Keratinocyte (primary cell): Measurements from ENCODE around the gene SUPT5H. TPM values are rescaled to one million over a fixed set of nuclear protein-coding genes. Genes with fewer than 3 reads are reported as not detected.

ENCODE experiments used
- DNase-seq: peaks from one replicate; pipeline ENCODE4 v3.0.0-alpha.2; 2011; ENCODE audit warnings: low read depth, missing footprints, low spot score
- FAIRE-seq: peaks from 2 replicates; lab custom pipeline; 2011; peaks lifted over from hg19 to GRCh38; lab: Jason Lieb, UNC
- H2AFZ ChIP-seq: 2 replicates; pipeline ENCODE4 v1.6.0; 2012; ENCODE audit warnings: low read length, control low read depth, inconsistent platforms; ENCODE audit not compliant: control insufficient read depth
- H3K27ac ChIP-seq: 2 replicates; pipeline ENCODE4 v1.5.1; 2011; ENCODE audit warnings: low read length; ENCODE audit not compliant: control insufficient read depth, insufficient read depth
- H3K27me3 ChIP-seq: 3 replicates; pipeline ENCODE4 v1.6.0; 2011; ENCODE audit warnings: low read length; ENCODE audit not compliant: control insufficient read depth, insufficient read depth; ENCODE audit errors: extremely low read depth
- H3K36me3 ChIP-seq, 2 experiments: 2 replicates in 1 of 2; 3 replicates in 1 of 2; pipeline ENCODE4 v1.5.1; 2011; ENCODE audit warnings: low read length in 2 of 2, mild to moderate bottlenecking in 1 of 2; ENCODE audit not compliant: control insufficient read depth in 2 of 2, insufficient read depth in 2 of 2; ENCODE audit errors: extremely low read depth in 1 of 2
- H3K4me1 ChIP-seq: 3 replicates; pipeline ENCODE4 v1.5.1; 2011; ENCODE audit warnings: low read length; ENCODE audit not compliant: control insufficient read depth, insufficient read depth; ENCODE audit errors: extremely low read depth
- H3K4me2 ChIP-seq: 3 replicates; pipeline ENCODE4 v1.6.0; 2011; ENCODE audit warnings: low read depth, low read length; ENCODE audit not compliant: control insufficient read depth, insufficient read depth; ENCODE audit errors: extremely low read depth
- H3K4me3 ChIP-seq, 3 experiments: fragments of 200-600 bp in 1 of 3; sonication (generic) in 1 of 3; 2 replicates in 2 of 3; 3 replicates in 1 of 3; pipeline ENCODE4 v1.5.1; 2011 to 2016; ENCODE audit warnings: low read length in 3 of 3, mild to moderate bottlenecking in 3 of 3, control low read depth in 2 of 3, inconsistent platforms in 1 of 3, low read depth in 1 of 3, mixed read lengths in 1 of 3, mixed run types in 1 of 3, moderate library complexity in 1 of 3; ENCODE audit not compliant: control insufficient read depth in 2 of 3, insufficient read depth in 2 of 3; ENCODE audit errors: extremely low read depth in 1 of 3
- H3K79me2 ChIP-seq: 2 replicates; pipeline ENCODE4 v1.6.0; 2012; ENCODE audit warnings: low read length; ENCODE audit not compliant: control insufficient read depth, insufficient read depth
- H3K9ac ChIP-seq: 3 replicates; pipeline ENCODE4 v1.6.0; 2011; ENCODE audit warnings: low read length; ENCODE audit not compliant: control insufficient read depth, insufficient read depth; ENCODE audit errors: extremely low read depth
- H3K9me1 ChIP-seq: 3 replicates; pipeline ENCODE4 v1.6.0; 2011; ENCODE audit warnings: low read length; ENCODE audit not compliant: control insufficient read depth, insufficient read depth; ENCODE audit errors: extremely low read depth
- H3K9me3 ChIP-seq: 2 replicates; pipeline ENCODE4 v1.5.1; 2012; ENCODE audit warnings: low read depth, low read length; ENCODE audit not compliant: control insufficient read depth
- H4K20me1 ChIP-seq: 3 replicates; pipeline ENCODE4 v1.6.0; 2011; ENCODE audit warnings: low read length; ENCODE audit not compliant: control insufficient read depth, insufficient read depth; ENCODE audit errors: extremely low read depth
- CTCF ChIP-seq, 3 experiments: IDR thresholded peaks in 1 of 3; conservative IDR thresholded peaks in 1 of 3; optimal IDR thresholded peaks in 1 of 3; 2 replicates in 2 of 3; 3 replicates in 1 of 3; pipeline versions ENCODE3 to v1.5.1; 2011; ENCODE audit warnings: low read length in 3 of 3, mild to moderate bottlenecking in 3 of 3, moderate library complexity in 2 of 3, control low read depth in 1 of 3, inconsistent platforms in 1 of 3; ENCODE audit not compliant: insufficient read depth in 2 of 3; ENCODE audit errors: extremely low read depth in 1 of 3
- EZH2 ChIP-seq: IDR thresholded peaks from one replicate; pipeline ENCODE4 v1.6.1; 2012; ENCODE audit warnings: inconsistent platforms, mild to moderate bottlenecking, low read length, moderate library complexity
- dilution Hi-C: fragments of 300-500 bp; cut with MboI; formaldehyde crosslinking; loops from one replicate; pipeline ENCODE4 v1.7.0; 2020; ENCODE audit warnings: low sequenced_read_pairs; ENCODE audit not compliant: extremely low pct_ligation_motif_present
- polyA plus RNA-seq, 5 experiments: library from polyadenylated mRNA; depleted of rRNA in 3 of 5; stranded (reverse) in 3 of 5; stranded (forward) in 1 of 5; unstranded in 1 of 5; fragments of >200 nt; gene quantifications; 1 replicate in 1 of 5; 2 replicates in 3 of 5; 3 replicates in 1 of 5; pipeline versions ENCODE4 v1.2.1 to v1.2.3, GENCODE V29; 2011 to 2012; ENCODE audit warnings: missing spikeins in 2 of 5, low read depth in 1 of 5, low replicate concordance in 1 of 5

Gene SUPT5H
- polyA plus RNA-seq, 1 donor (not counting 4 experiments of a cell fraction or from before 2014, with no cell fraction given): 63.2 TPM

GRCh38 chr19:39415111-39416046 lies 30.0 kb upstream of the SUPT5H start:
- peaks cover 5 to 14% of the 10 kb centered on the region in 2 experiments for H3K36me3 ChIP-seq
- dilution Hi-C loops: no loop called here
- H3K4me3 ChIP-seq: no peak overlapping the region
- H3K9ac ChIP-seq: no peak overlapping the region
- DNase-seq (no peak), FAIRE-seq (no peak)
- H4K20me1 ChIP-seq: no peaks in the 10 kb centered on the region
- H3K9me1 ChIP-seq: no peaks in the 10 kb centered on the region
- no peak overlapping the region for H2AFZ ChIP-seq
- no peaks in the 10 kb centered on the region for H3K27me3 ChIP-seq
- peaks cover 1% of the 10 kb centered on the region for H3K79me2 ChIP-seq
- no peak overlapping the region for H3K27ac ChIP-seq
- TF ChIP-seq EZH2: no peak
- TF ChIP-seq CTCF (optimal IDR thresholded peaks at IDR 0.05 in 1 of 3, IDR thresholded peaks at IDR 0.05 in 1 of 3, conservative IDR thresholded peaks at IDR 0.05 in 1 of 3; ENCODE audit: extremely low read depth in 1 of 3, insufficient read depth in 2 of 3, low read length in 3 of 3): no peak
- peaks cover 17% of the 10 kb centered on the region for H3K4me1 ChIP-seq
- H3K9me3 ChIP-seq: no peaks in the 10 kb centered on the region
- no peak overlapping the region for H3K4me2 ChIP-seq

DNA sequence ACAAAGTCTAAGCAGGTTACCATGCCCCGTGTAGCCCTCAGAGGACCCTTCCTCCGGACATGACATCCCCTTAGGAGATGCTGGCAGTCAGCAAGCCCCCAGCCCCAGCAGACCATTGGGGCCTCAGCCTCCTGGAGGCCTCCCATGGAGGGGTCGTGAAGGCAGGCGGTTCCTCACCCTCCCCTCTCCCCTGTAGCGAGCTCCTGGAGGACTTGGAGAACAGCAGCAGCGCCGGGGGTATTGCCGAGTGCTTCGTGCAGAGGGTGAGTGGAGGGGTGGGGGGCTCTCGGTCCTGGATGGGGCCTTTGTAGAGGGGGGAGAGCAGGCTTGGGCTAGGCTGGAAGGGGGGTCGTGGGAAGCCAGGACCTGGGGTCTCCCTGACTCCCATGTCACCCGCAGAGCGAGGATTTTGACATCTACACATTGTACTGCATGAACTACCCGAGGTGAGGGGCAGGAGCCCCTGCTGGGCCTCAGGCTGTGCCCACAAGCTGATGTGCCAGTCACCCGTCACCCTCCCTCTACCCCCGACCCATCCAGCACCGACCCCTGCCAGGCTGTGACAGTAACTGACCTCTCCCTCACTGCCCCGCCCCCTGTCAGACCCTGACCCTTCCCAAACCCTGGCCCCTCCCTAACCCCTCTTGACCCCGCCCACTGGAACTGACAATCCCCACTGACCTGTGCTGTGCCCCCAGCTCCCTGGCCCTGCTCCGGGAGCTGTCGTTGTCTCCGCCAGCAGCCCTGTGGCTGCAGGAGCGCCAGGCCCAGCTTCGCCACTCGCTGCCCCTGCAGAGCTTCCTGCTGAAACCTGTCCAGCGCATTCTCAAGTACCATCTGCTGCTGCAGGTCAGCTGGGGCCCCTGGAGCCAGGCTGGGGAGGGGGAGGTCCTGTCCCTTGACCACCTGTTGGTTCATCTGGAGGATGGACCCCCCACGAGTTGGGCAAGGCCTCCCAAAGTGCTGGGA lies 28.9 kb upstream of the SUPT5H start:
- no peak overlapping the region for H3K4me2 ChIP-seq

More for the DNA sequence above, 28.9 kb upstream of the SUPT5H start:
- DNase-seq (no peak), FAIRE-seq (no peak)
- H2AFZ ChIP-seq: no peak overlapping the region
- no peak overlapping the region for H3K9ac ChIP-seq
- H3K27ac ChIP-seq: no peak overlapping the region
- H3K27me3 ChIP-seq: no peaks in the 10 kb centered on the region
- peaks cover 9% of the 10 kb centered on the region for H3K4me1 ChIP-seq
- no peak overlapping the region for H3K4me3 ChIP-seq
- dilution Hi-C loops: no loop called here
- H3K79me2 ChIP-seq: peaks cover 1% of the 10 kb centered on the region
- H4K20me1 ChIP-seq: no peaks in the 10 kb centered on the region
- H3K9me1 ChIP-seq: no peaks in the 10 kb centered on the region
- H3K9me3 ChIP-seq: no peaks in the 10 kb centered on the region
- TF ChIP-seq EZH2: no peak
- TF ChIP-seq CTCF (optimal IDR thresholded peaks at IDR 0.05 in 1 of 3, IDR thresholded peaks at IDR 0.05 in 1 of 3, conservative IDR thresholded peaks at IDR 0.05 in 1 of 3; ENCODE audit: extremely low read depth in 1 of 3, insufficient read depth in 2 of 3, low read length in 3 of 3): no peak
- H3K36me3 ChIP-seq: peaks cover 5 to 14% of the 10 kb centered on the region in 2 experiments
